Adrenal gland (tissue), 12 donors: ENCODE data around the gene SNCB. TPM values are rescaled to one million over a fixed set of nuclear protein-coding genes. Genes with fewer than 3 reads are reported as not detected.
A peak's percentile ranks its signal among the peaks of the same experiment; 100 is the strongest.

Source experiments
- DNase-seq, 7 donors: peaks; one replicate each; pipeline ENCODE4 v3.0.0-alpha.2; 2019 to 2020
- H3K27ac ChIP-seq, 5 donors: fragments of 200-600 bp; sonication (generic) in 4 of 5; 1 replicate in 3 of 5; 2 replicates in 2 of 5; pipeline versions ENCODE4 v1.5.1 to v1.8.0; 2016 to 2020; ENCODE audit warnings: mild to moderate bottlenecking in 1 of 5
- H3K27me3 ChIP-seq: fragments of 200-600 bp; 2 replicates; pipeline ENCODE4 v1.8.0; 2021
- H3K36me3 ChIP-seq, 2 donors: fragments of 200-600 bp; replicated peaks in 1 of 2; 1 replicate in 1 of 2; 2 replicates in 1 of 2; pipeline versions ENCODE4 v1.5.1 to v1.8.0; 2018 to 2022
- H3K4me1 ChIP-seq, 2 donors: fragments of 200-600 bp; replicated peaks in 1 of 2; 1 replicate in 1 of 2; 2 replicates in 1 of 2; pipeline versions ENCODE4 v1.5.1 to v1.8.0; 2018 to 2021
- H3K4me3 ChIP-seq, 4 donors: fragments of 200-600 bp; sonication (generic) in 3 of 4; one replicate each; pipeline ENCODE4 v1.5.1; 2016 to 2018
- H3K9me3 ChIP-seq, 3 donors: fragments of 200-600 bp; sonication (generic) in 1 of 3; replicated peaks in 1 of 3; 1 replicate in 2 of 3; 2 replicates in 1 of 3; pipeline versions ENCODE4 v1.5.1 to v1.8.0; 2016 to 2021
- POLR2A ChIP-seq, 2 donors: fragments of 450-650 bp; IDR thresholded peaks; one replicate each; pipeline ENCODE4 v1.6.1; 2017; ENCODE audit warnings: antibody characterized with exemption in 2 of 2, mild to moderate bottlenecking in 2 of 2, moderate library complexity in 1 of 2
- WGBS, 4 donors: extraction: QIAGEN DNeasy Blood & Tissue Kit in 2 of 4; methylation state at CpG; one replicate each; pipeline versions ENCODE4 v1.1.5 to v1.1.7; 2013 to 2017; 5-methylcytosine and 5-hydroxymethylcytosine counted together
- intact Hi-C, 2 donors: fragments of 100-400 bp; cut with DNase I; formaldehyde crosslinking; loops; one replicate each; pipeline versions ENCODE4 v1.14.1 to v1.15.0; 2022 to 2023
- polyA plus RNA-seq, 3 donors: library from polyadenylated mRNA; stranded (reverse); fragments of 200-250 nt in 2 of 3; fragments of 350-450 nt in 1 of 3; fragmentation: Illumina TruSeq in 1 of 3; extraction: RNeasy Lipid Tissue Mini Kit (QIAGEN cat#74804) in 1 of 3; gene quantifications; one replicate each; pipeline ENCODE4 v1.2.3, GENCODE V29; 2013 to 2014
- total RNA-seq, 9 donors: library from RNA; depleted of rRNA in 4 of 9; stranded (reverse); fragments of >200 nt in 4 of 9; fragments of 120-200 nt in 1 of 9; fragmentation: NEBNext Ultra II Directional in 1 of 9; extraction: Animal tissue kit (Norgen Biotek cat#: 25700) in 1 of 9; gene quantifications; one replicate each; pipeline versions ENCODE4 v1.1.0 to v1.2.4, GENCODE V29; 2013 to 2023
- TF ChIP-seq, protein P1 (sequence below), 6 experiments: fragments of 450-650 bp in 4 of 6; fragments of 200-600 bp in 2 of 6; sonication (generic) in 1 of 6; IDR thresholded peaks; 1 replicate in 5 of 6; 2 replicates in 1 of 6; pipeline versions ENCODE4 v1.5.1 to v1.8.0; 2016 to 2021; ENCODE audit warnings: antibody characterized with exemption in 6 of 6, mild to moderate bottlenecking in 2 of 6, moderate library complexity in 1 of 6
- donor health status: healthy with polysubstance abuse.
- donor health status: Bipolar disorder and iron deficiency.
- donor health status: DM: yes; HTN: yes; CAD: no.
- donor health status: DM: no; HTN: no; CAD: no.
- donor health status: DM: no; HTN: no; CAD: no.
- donor health status: DM: yes; HTN: yes; CAD: no.

SNCB gene
- total and polyA plus RNA-seq, 12 donors, result 0.19 to 8.6 (median 1.5) TPM; not detected in 4

DNA sequence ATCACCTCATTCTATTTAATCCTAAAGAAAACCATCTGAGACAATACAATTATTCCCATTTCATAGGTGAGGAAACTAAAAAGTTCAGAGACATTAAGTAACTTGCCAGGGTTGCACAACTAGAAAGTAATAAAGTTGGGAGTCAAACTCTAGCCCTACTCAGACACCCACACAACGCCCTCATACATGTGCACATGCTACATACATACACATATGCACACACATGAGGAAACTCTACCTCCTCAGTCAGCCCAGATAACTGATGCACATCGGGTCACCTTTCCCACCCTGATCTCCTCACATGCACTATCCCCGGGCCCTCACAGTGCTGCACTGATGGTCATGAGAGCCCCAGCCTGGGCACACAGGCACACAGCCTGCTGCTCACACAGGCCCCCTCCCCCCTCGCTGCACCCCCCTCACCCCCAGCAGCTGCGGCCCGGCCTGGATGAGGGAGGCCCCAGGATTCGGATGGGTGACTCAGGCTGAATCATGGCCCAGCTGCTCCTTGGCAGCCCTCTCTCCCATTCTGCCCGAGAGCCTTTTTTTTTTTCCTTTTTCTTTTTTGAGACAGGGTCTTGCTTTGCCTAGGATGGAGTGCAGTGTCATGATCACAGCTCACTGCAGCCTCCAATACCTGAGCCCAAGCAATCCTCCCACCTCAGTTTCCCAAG, 15.4 kb downstream of the SNCB start:
- Histone ChIP-seq H3K27me3 (peaks cover 22% of the 10 kb centered on the region), H3K27ac (no peak overlapping the region), H3K36me3 (no peaks in the 10 kb centered on the region), H3K4me3 (no peak overlapping the region), H3K4me1 (peaks cover 7 to 12% of the 10 kb centered on the region in 2 donors), H3K9me3 (no peaks in the 10 kb centered on the region)
- intact Hi-C loops, result no loop called here
- TF ChIP-seq, protein P1, sequence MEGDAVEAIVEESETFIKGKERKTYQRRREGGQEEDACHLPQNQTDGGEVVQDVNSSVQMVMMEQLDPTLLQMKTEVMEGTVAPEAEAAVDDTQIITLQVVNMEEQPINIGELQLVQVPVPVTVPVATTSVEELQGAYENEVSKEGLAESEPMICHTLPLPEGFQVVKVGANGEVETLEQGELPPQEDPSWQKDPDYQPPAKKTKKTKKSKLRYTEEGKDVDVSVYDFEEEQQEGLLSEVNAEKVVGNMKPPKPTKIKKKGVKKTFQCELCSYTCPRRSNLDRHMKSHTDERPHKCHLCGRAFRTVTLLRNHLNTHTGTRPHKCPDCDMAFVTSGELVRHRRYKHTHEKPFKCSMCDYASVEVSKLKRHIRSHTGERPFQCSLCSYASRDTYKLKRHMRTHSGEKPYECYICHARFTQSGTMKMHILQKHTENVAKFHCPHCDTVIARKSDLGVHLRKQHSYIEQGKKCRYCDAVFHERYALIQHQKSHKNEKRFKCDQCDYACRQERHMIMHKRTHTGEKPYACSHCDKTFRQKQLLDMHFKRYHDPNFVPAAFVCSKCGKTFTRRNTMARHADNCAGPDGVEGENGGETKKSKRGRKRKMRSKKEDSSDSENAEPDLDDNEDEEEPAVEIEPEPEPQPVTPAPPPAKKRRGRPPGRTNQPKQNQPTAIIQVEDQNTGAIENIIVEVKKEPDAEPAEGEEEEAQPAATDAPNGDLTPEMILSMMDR (IDR thresholded peaks at IDR 0.05), result no peak
- no peak for TF ChIP-seq POLR2A (IDR thresholded peaks at IDR 0.05)
- 41 to 58% (median 46%) methylated on average over 6 to 8 of the region's 8 CpGs for WGBS, 4 donors
- DNase-seq, result peak in 6 of 7 donors; percentile 43 to 67 (median 50)

DNA sequence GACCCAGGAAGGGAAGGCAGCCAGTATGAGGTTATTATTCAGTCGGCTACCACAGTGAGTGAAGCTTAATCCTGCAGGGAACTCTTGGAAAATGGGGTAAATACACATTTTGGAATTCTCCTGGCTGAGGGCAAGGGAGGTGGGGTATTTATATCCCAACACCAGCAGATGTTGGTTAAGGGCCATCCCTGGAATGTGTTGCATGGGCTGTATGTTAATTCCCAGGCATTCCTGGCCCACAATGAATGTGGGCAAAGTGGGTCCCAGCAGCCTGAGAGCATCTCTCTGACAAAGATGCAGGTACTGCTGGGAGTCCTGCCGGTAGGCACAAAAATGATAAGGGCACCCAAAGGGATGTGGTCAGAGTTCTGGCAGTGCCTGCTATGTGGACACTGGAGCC, 17.5 kb downstream of the SNCB start:
- no peaks in the 10 kb centered on the region for H3K36me3 ChIP-seq
- intact Hi-C loops, result no loop called here
- peaks cover 4% of the 10 kb centered on the region for H3K27me3 ChIP-seq
- no peak overlapping the region for H3K4me3 ChIP-seq
- DNase-seq, result no peak
- peaks cover 7 to 9% of the 10 kb centered on the region in 2 donors for H3K4me1 ChIP-seq
- 51 to 71% (median 61%) methylated on average over 2 of the region's 2 CpGs for WGBS, 4 donors
- TF ChIP-seq, protein P1 (IDR thresholded peaks at IDR 0.05), result no peak
- no peak for TF ChIP-seq POLR2A (IDR thresholded peaks at IDR 0.05)
- H3K9me3 ChIP-seq, result no peaks in the 10 kb centered on the region
- no peak overlapping the region for H3K27ac ChIP-seq

DNA sequence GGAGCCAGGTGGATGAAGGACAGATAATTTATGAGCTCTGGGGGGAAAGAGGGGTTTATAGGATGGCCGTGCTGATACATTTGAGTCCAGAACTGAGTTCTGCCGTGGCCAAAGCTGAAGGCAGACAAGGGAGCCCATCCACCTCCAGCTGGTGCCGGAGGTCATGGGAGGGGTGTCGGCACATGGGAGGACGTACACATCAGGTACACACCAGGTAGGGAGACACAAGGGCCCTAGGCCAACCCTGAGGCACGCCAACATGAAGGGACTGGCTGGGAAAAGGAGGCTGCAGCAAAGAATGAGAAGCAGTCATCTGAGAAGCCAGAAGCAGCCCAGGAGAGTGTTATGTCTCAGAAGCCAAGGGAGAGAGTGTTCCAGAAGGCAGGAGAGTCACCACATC, 18.3 kb downstream of the SNCB start:
- no peaks in the 10 kb centered on the region for H3K27me3 ChIP-seq
- H3K4me3 ChIP-seq, result no peak overlapping the region
- H3K36me3 ChIP-seq, result no peaks in the 10 kb centered on the region
- WGBS, 4 donors, result 78 to 85% (median 83%) methylated on average over 6 of the region's 6 CpGs
- intact Hi-C loops, result no loop called here
- H3K4me1 ChIP-seq, result peaks cover 7 to 9% of the 10 kb centered on the region in 2 donors
- DNase-seq, result no peak
- TF ChIP-seq, protein P1 (IDR thresholded peaks at IDR 0.05), result no peak
- TF ChIP-seq POLR2A (IDR thresholded peaks at IDR 0.05), result no peak
- H3K9me3 ChIP-seq, result no peaks in the 10 kb centered on the region
- H3K27ac ChIP-seq, result no peak overlapping the region

DNA sequence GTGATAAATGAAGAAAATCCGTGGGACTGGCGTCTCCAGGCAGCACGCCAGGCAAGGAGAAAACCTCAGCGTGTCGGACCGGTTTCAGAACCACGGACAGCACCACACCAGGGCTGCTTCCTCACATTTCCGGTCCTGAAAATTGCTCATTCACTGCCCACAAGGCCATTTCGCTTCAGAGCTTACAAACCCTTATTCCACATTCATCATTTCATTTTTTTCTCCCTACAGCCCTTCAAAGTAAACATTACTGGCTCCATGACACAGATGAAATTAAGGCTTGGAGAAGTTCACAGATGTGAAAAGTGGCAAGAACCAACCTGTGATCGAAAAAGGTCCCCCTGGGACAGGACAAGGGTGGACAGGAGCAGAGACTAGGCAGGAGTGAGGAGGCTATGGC, 18.9 kb downstream of the SNCB start:
- intact Hi-C loops, result no loop called here
- Histone ChIP-seq H3K36me3 (no peaks in the 10 kb centered on the region), H3K4me3 (no peak overlapping the region), H3K4me1 (peaks cover 7 to 9% of the 10 kb centered on the region in 2 donors), H3K27me3 (no peaks in the 10 kb centered on the region), H3K27ac (no peak overlapping the region), H3K9me3 (no peaks in the 10 kb centered on the region)
- 8 to 14% (median 11%) methylated on average over 10 of the region's 10 CpGs for WGBS, 4 donors
- TF ChIP-seq POLR2A (IDR thresholded peaks at IDR 0.05), result no peak
- TF ChIP-seq, protein P1 (IDR thresholded peaks at IDR 0.05), result no peak
- DNase-seq, result peak; percentile 84 to 91 (median 90)
